Progenitor cell of endocrine pancreas (in vitro differentiated cells): ENCODE results near the gene LRP5. TPM values are rescaled to one million over a fixed set of nuclear protein-coding genes. Genes with fewer than 3 reads are reported as not detected.
A peak's percentile ranks its signal among the peaks of the same experiment; 100 is the strongest.

Experiments used
- DNase-seq: peaks from one replicate; pipeline ENCODE4 v3.0.0; 2021; ENCODE audit warnings: low spot score; ENCODE audit not compliant: unreplicated experiment
- H3K27ac Mint-ChIP-seq: 2 replicates; pipeline ENCODE4 v1.8.0; 2021; ENCODE audit warnings: mild to moderate bottlenecking, moderate library complexity, mixed read lengths
- H3K27me3 Mint-ChIP-seq: 2 replicates; pipeline ENCODE4 v1.8.0; 2021; ENCODE audit warnings: mixed read lengths
- H3K36me3 Mint-ChIP-seq: 2 replicates; pipeline ENCODE4 v1.8.0; 2022; ENCODE audit warnings: mixed read lengths; ENCODE audit not compliant: insufficient read depth
- H3K4me1 Mint-ChIP-seq: 2 replicates; pipeline ENCODE4 v1.8.0; 2021; ENCODE audit warnings: low read depth, mixed read lengths
- H3K4me3 Mint-ChIP-seq: 2 replicates; pipeline ENCODE4 v1.8.0; 2021; ENCODE audit warnings: low read depth, mild to moderate bottlenecking, moderate library complexity, mixed read lengths
- H3K9me3 Mint-ChIP-seq: 2 replicates; pipeline ENCODE4 v1.8.0; 2021; ENCODE audit warnings: low read depth, mixed read lengths
- CTCF ChIP-seq: fragments of 200-600 bp; sonication (generic); IDR thresholded peaks from one replicate; pipeline ENCODE4 v1.5.0; 2021; ENCODE audit warnings: antibody characterized with exemption, mild to moderate bottlenecking; ENCODE audit not compliant: unreplicated experiment
- total RNA-seq: library from RNA; stranded (reverse); gene quantifications from 2 replicates; pipeline ENCODE4 v1.2.1, GENCODE V29; 2021

The LRP5 gene
- total RNA-seq, 1 donor from 2014 or later = 115 TPM

- no peak overlapping the region for H3K4me3 Mint-ChIP-seq
- no peak for TF ChIP-seq CTCF
- no peak for DNase-seq
- peaks cover 12% of the 10 kb centered on the region for H3K36me3 Mint-ChIP-seq
- no peaks in the 10 kb centered on the region for H3K9me3 Mint-ChIP-seq
- H3K27ac Mint-ChIP-seq = peak overlapping the region; percentile 49
- H3K27me3 Mint-ChIP-seq = no peaks in the 10 kb centered on the region
- H3K4me1 Mint-ChIP-seq = no peaks in the 10 kb centered on the region
These were observed 136.2 kb downstream of the LRP5 start for GRCh38 chr11:68448604-68449011.

- peaks cover 10% of the 10 kb centered on the region for H3K36me3 Mint-ChIP-seq
- H3K4me1 Mint-ChIP-seq = no peaks in the 10 kb centered on the region
- DNase-seq = no peak
- no peaks in the 10 kb centered on the region for H3K9me3 Mint-ChIP-seq
- peak overlapping the region; percentile 73 for H3K27ac Mint-ChIP-seq
- H3K27me3 Mint-ChIP-seq = no peaks in the 10 kb centered on the region
- H3K4me3 Mint-ChIP-seq = no peak overlapping the region
- no peak for TF ChIP-seq CTCF
These were observed 137.6 kb downstream of the LRP5 start for GRCh38 chr11:68449951-68450350.

GRCh38 chr11:68450711-68451110 lies 138.3 kb downstream of the LRP5 start:
- no peak overlapping the region for H3K27ac Mint-ChIP-seq
- no peak for DNase-seq
- H3K27me3 Mint-ChIP-seq = peaks cover 1% of the 10 kb centered on the region
- H3K36me3 Mint-ChIP-seq = peaks cover 10% of the 10 kb centered on the region
- H3K9me3 Mint-ChIP-seq = no peaks in the 10 kb centered on the region
- no peak for TF ChIP-seq CTCF
- H3K4me1 Mint-ChIP-seq = no peaks in the 10 kb centered on the region
- H3K4me3 Mint-ChIP-seq = no peak overlapping the region

GRCh38 chr11:68454767-68455166 lies 142.4 kb downstream of the LRP5 start:
- no peak for DNase-seq
- TF ChIP-seq CTCF = no peak
- H3K4me1 Mint-ChIP-seq = no peaks in the 10 kb centered on the region

GRCh38 chr11:68455485-68455884 lies 143.1 kb downstream of the LRP5 start:
- H3K27me3 Mint-ChIP-seq = peaks cover 5% of the 10 kb centered on the region
- no peak for TF ChIP-seq CTCF
- no peaks in the 10 kb centered on the region for H3K36me3 Mint-ChIP-seq
- no peak overlapping the region for H3K27ac Mint-ChIP-seq
- no peaks in the 10 kb centered on the region for H3K9me3 Mint-ChIP-seq
- H3K4me3 Mint-ChIP-seq = no peak overlapping the region
- no peak for DNase-seq
- H3K4me1 Mint-ChIP-seq = peaks cover 2% of the 10 kb centered on the region

More at GRCh38 chr11:68454767-68455166, 142.4 kb downstream of the LRP5 start:
- Mint-ChIP-seq H3K27ac (no peak overlapping the region), H3K27me3 (peaks cover 5% of the 10 kb centered on the region), H3K36me3 (peaks cover 4% of the 10 kb centered on the region), H3K4me3 (no peak overlapping the region), H3K9me3 (no peaks in the 10 kb centered on the region)
